ENCODE measurements around the gene COBLL1. TPM values are rescaled to one million over a fixed set of nuclear protein-coding genes. Genes with fewer than 3 reads are reported as not detected.

COBLL1 gene
- total RNA-seq, 1 donor from 2014 or later: 4.4 TPM

DNA sequence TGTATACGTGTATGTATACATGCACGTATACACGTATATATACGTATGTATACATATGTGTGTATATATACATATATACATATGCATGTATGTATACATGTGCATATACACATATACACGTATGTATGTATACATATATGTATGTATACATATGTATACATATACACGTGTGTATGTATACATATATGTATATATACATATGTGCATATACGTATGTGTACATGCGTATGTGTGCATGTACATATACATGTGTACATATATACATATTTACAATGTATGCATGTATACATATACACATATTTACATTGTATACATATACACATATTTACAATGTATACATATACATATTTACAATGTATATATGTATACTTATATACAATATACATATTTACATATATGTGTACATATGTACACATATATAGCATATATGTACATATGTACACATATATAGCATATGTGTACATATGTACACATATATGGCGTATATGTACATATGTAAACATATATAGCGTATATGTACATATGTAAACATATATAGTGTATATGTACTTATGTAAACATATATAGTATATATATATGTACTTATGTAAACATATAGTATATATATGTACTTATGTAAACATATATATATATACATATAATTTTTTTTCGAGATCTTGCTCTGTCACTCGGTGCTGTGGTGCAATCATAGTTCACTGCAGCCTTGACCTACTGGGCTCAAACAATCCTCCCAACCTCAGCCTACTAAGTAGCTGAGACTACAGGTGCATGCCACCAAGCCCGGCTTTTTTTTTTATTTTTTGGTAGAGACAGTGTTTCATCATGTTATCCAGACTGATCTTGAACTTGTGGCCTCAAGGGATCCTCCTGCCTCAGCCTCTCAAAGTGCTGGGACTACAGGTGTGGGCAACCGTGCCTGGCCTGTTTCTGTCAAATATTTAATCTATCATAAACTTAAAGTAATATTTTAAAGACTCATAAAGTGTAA is 23.2 kb downstream of the COBLL1 start:
- DNase-seq (ENCODE audit: low read depth, low spot score): no peak

DNA sequence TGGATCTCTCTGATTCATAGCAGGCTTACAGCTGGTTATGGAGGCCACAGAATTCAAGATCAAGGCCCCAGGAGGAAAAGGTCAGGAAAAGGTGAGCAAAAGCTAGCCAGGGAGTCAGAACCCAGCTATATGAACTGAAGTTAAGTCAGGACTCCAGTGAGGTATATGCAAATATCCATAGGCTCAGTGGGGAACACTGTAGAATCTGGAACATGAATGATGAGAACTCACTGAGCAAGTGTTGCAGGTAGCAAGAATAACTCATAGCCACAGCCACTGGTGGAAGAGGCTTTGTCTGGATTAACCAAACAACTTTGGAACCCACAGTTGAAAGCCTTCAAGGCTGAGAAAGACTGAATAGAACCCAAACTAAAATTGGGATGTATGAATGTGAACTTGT is 24.7 kb downstream of the COBLL1 start:
- DNase-seq (ENCODE audit: low read depth, low spot score): no peak

DNA sequence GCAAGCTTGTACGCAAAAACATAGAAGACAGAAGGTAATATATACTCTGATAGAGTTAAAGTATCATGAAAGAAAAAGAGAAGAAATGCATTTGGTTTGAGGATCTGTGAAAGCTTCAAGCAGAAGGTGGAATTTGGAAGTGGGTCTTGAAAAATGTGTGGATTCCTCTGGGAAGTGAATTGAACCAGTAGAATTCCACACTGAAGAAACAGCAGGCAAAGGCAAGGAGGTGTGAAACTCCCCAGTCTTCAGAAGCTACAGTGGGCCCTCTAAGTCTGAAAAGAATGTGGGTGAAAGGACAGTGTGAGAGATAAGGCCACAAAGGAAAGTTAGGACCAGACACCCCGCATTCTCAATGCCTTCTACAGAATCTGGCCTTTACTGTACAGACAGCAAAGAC is 25.6 kb downstream of the COBLL1 start:
- DNase-seq (ENCODE audit: low read depth, low spot score): no peak

DNA sequence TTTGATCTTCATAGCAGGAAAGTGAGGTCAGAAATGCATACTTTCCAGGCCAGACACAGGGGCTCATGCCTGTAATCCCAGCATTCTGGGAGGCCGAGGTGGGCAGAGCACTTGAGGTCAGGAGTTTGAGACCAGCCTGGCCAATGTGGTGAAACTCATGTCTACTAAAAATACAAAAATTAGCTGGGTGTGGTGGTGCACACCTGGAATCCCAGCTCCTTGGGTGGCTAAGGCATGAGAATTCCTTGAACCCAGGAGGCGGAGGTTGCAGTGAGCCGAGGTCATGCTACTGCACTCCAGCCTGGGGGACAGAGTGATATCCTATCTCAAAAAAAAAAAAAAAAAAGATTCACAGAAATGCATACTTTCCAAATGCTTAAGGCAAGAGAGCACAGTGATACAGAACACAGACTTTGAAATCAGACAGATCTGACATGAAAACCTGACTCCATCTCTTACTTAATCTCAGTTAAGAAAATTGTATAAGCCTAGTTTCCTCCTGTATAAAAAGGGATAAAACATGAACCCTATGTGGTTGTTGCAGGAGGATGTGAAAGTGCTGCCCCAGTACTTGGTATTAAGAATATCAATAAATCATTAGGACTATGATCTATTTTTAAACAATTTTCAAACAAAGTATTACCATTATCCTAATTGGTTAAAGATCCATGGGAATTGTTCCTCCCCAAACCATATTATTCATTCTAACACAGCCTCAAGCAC is 26.4 kb downstream of the COBLL1 start:
- DNase-seq (ENCODE audit: low read depth, low spot score): no peak

DNA sequence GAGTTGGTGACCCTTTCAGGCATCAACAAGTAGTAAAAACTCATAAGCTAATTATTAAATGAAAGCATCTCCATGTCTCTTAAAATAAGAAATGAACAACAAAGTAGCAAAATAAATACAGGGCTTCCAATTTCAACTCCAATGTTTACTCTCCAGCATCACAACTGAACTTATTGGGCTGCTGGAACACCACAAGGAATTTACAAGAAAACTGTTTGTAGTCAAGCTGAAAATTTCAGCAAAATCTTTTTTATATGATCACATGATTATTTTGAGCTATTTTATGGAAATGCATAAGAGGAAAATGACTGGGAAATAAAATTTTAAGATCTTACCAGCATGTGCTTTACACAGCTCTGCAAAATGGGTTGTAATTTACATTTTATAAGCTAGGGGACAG is 28.1 kb downstream of the COBLL1 start:
- no peak for DNase-seq (ENCODE audit: low read depth, low spot score)

DNA sequence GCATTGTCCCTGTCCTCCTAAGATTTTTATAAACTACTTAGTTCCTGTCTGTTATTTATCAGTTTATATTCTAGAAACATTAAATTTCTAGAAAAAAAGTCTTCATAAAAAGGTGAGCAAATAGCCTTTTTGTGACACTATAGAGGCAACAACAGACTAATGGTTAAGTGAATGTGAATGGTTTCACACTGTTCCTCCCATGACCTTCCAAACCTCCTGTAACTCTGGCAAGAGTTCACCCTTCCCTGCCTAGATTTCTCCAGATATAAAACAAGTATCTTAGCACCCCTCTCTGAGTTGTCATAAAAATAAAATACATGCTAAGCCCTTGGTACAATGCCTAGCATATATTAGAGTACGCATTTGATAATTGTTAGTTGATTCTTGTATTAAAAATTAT is 29.2 kb downstream of the COBLL1 start:
- no peak for DNase-seq (ENCODE audit: low read depth, low spot score)

DNA sequence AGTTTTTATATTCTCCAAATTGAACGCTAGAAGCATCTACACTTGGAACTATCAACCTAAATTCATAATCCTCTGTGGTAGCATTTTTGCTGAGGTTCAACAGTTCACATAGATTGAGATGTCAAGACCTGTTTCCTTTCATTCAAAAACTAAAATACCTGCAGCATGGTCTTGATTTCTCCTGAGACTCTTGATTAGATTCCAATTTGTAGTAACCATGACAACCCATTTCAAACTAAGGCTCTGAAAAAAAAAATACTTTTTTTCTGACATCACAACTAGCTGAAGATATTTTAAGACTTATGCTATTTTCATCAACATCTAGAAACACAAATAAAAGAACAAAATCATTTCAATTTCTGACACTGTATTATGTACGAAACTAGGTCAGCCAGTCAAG is 29.8 kb downstream of the COBLL1 start:
- DNase-seq (ENCODE audit: low read depth, low spot score): no peak

DNA sequence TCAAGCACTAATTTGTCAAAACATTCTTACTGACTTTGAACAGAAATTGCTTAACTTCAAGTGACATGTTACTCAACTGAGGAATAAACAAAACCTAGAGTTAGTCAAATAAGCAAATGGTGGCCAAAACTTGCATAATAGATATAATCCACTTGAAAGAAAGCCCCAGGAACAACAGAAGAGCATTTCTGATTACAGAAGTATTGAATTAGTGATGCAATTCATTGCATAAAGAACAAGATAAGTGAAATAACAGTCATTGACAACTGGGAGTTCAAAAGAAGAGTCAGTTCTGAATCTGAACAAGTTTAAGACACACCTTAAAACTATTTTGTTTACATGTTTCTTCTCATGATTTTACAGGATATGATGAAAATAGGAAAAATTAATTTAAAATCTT is 30.8 kb downstream of the COBLL1 start:
- no peak for DNase-seq (ENCODE audit: low read depth, low spot score)

DNA sequence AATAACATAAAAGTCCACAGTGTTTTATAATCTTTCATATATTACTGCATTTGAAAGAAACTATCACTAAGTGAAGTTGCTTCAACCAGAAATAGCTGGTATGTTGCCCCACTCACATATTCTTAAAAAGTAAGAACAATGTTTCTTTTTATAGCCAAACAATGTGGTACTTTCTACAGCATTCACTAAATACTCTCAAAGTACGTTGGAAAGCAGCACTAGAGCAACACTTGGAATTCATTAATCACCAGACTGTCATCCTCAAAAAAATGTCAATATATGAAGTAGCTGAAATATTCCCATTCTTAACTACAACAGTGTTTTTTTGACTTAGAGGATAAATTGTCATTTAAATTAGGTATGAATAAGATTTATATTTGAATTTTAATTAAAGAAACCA is 32.8 kb downstream of the COBLL1 start:
- no peak for DNase-seq (ENCODE audit: low read depth, low spot score)

DNA sequence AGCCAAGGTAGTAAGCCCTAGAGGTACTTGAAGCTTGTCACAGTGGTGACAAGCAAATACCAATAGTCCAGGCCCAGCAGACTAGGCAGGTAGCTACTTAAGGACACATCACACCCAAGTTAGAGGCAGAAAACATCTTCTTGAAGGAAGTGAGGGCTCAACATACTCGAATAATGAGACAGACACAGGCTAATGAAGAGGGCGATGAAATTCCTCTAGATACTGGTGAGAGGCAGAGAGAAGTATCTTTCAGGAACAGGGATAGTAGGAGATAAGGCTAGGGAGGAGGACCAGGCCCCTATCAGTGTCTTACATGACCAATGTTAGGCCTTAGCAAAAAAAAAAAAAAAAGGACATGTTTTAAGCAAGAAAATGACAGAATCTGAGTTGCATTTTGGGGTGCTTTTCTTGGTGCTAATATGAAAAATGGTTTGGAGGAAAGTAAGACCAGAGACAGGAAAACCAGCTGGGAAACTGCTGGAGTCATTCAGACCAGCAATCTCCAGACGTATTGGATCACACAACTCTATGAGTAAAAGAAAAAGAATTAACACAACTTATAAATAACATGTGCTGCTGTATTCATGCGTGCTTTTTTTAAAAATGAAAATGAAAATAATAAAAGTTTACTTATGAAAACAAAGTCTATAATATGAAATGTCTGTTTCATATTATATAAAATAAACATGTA is 37.7 kb downstream of the COBLL1 start:
- DNase-seq (ENCODE audit: low read depth, low spot score): no peak

DNA sequence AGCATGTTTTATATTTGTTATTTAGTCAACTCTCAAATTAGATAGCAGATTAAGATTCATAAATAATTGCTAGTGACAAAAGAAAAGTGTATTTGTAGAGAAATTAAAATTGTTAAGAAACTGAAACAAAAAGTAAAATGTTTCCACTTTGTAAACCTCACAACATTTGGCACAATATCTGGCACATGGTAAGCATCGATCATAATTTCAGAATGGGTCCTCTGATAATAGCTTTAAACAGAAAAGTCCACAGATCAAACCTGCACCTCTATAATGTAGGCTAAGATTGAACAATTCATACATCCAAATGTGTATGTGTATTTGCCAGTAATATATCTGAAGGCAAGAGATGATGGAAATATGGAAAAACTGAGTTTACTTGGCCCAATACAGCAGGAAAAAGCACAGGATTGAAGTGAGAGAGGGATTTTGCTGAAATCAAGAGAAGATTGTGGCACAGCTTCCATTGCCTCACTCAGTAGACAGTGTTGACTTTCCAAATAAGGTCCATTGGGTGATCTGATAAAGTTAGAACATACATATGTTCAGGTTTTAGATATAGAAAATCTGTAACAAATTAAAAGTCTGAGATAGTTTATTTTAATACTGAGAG is 39.4 kb downstream of the COBLL1 start:
- DNase-seq (ENCODE audit: low read depth, low spot score): no peak

DNA sequence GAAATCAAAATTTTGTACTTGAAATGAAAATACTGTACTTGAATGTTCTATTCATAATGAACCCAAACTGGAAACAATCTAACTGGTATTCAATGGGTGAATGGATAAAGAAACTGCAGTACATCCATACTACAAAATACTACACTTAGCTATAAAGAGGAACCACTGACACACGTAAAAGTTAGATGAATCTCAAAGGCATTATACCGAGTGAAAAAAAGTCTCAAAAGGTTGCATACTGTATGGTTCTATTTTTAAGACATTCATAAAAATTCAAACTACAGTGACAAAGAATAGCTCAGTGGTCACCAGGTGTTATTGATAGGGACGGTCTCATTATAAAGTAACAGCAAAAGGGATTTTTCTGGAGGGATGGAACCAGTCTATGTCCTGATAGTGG is 41.1 kb downstream of the COBLL1 start:
- no peak for DNase-seq (ENCODE audit: low read depth, low spot score)

DNA sequence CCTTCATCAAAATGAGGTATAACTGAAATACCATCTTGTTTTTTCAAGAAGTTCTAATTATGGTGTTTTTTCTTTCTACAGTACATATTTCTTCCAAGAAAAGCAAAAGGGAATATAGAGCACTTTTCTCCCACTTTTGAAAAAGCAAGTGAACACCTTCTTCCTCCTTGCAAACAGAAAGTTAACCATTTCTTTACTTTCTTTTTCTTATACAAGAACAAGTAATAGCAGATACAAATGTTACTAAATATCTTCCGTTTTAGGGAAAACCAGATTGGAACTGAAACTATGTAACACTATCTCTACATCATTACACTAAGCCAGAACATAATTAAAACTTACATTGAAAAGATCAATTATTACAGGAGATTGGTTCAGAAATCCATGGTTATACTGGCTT is 44.0 kb downstream of the COBLL1 start:
- no peak for DNase-seq (ENCODE audit: low read depth, low spot score)

DNA sequence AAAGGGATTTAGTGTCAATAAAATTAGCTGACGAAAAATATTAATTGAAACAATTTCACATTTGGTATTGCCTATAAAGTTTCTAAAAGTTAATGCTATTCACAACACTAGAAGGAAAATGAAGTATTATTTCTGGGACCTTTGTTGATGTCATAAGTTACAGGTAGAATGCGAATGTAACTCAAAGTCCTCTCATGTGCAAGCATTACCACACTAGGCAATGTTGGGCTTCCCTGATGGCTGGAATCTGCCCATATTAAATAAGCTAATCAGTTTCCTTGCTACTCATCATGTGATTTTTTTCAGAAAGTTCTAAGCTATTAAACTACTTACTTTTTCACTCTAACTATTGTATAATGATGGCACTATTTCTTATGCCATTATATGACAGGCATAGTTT is 44.6 kb downstream of the COBLL1 start:
- no peak for DNase-seq (ENCODE audit: low read depth, low spot score)

DNA sequence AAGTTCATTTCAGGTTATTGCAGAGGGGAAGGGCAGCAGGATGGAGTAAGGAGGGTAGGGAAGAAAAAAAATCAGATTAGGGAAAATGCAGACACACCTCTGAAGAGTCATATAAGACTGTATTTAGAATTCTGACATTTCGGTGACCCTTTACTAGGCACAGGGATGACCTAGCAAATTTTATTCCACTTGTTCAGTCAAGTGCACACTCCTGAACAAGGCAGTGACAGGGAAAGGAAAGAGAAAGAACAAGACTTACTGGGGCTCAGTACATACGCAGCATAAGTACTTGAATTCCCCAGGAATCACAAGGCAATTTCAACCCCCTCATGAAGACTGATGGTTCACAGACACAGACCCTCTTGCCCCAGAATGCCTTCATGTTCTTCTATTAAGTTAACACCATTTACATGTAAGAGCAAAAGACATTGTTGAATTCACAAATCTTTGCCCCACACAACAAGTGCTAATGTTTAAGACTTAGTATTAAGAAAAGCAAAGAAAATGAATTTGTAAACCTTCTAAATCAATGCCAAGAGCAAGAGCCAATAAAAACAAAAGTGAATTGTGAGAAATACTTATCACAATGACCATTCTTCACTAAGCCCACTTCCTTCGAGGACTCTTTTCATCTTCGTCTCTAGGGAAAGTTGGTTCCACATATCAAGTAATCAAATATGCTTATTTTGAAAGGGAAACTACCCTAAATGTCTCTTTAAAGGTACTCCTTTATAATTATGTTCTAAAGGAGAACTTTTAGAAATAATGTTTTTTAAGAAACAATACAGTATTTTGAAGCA is 47.0 kb downstream of the COBLL1 start:
- peak; percentile 69 for DNase-seq (ENCODE audit: low read depth, low spot score)

DNA sequence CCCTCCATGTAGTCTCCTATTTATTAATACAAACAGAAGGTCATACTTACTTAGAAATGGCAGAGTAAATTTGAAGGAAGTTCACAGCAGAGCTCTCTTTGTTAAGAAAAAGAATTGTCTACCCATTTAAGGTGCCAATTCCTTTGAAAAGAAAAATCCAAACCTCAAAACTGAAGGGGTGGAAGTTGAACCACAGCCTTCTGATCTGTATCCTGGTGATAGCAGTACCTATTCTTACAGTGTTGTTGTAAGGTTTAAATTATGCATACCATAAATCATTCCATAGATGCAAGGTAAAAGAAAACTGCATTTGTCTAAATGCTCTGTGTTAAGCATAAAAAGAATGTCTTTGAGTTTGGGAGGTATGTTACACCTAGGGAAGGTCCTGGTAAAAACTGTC is 47.6 kb downstream of the COBLL1 start:
- no peak for DNase-seq (ENCODE audit: low read depth, low spot score)

DNA sequence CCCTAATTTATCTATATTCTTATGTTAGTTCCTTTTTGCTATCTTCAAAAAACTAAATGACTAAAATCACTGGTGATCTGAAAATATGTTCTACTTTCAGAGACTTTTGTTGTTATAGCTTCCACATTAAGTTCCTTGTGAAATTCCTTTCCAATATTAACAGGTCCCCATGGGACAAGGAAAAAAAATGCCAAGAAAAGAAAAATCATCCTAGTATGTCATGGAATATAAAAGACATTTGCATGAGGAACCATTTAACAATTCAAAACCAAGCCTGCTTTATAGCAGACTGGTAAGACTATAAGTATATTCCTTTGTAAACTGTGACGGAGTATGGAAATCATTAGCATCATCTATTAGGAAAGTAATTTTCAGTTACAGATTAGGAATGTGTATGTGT is 48.1 kb downstream of the COBLL1 start:
- no peak for DNase-seq (ENCODE audit: low read depth, low spot score)

DNA sequence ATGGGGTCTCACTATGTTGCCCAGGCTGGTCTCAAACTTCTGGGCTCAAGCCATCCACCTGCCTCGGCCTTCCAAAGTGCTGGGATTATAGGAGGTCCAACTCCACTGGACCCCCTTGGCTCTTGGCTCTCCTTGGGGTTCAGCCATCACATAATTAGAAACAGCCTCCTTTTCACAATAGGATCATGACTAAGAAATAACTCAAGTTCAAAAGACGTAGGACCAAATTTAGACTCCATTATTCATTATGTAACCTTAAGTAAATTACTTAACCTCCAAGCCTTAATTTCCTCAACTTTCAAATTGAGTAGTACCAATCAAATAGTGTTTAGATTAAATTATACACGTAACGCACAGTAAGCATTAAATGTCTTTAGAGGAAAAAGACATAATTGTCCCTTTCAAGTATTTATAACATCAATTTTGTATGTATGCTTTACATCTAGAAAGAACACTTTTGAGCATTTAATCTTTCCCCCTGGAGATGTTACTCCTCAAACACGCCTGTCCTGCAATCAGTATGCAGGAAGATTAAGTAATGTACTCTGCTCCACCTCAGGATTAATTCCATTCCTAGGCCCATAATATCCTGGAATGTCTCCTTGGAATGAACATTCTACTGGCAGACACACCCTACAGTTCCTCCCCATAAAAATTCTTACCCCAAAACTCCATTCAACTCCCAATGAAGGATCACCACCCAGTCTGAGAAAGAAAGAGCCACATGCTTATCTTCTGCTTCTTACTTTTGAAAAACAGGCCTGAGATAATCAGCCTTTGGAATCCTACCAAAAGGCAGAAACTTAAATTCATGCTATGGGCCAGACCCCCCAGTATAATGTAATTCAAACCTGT is 49.1 kb downstream of the COBLL1 start:
- no peak for DNase-seq (ENCODE audit: low read depth, low spot score)

DNA sequence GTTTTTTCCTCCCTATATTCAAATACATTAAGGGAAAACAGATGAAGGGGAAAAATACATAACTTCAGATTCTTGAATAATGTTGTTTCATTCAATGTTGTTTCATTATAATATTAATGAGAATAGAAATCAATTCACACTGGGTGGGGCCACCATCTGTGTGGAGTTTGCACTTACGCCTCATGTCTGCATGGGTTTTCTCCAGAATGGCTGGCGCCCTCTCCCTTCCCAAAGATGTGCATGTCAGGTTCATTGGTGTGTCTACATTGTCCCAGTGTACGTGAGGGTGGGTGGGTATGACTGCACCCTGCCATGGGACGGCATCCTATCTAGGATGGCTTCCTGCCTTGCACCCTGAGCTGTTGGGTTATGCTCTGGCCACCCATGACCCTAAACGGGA is 51.7 kb downstream of the COBLL1 start:
- DNase-seq (ENCODE audit: low read depth, low spot score): no peak

DNA sequence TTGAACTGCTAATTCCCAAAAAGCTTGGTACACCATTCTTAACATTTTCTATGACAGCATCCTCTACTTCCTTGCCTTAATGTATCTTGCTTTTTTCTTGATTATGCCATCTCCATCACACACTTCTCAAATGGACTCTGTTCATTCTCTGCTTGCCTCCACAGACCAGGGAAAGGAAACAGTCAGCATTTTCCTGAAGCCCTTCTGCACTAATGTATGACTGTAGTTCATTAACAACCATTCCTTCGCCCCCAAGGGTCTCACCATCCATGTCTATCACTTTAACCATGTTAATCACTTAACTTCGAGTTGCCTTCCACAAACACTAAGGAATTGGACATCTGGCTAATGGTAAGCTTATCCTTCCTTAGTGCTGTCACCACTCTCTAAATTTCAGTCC is 54.8 kb downstream of the COBLL1 start:
- DNase-seq (ENCODE audit: low read depth, low spot score): no peak
